DMS 273 (cell line): ENCODE measurements around the gene INAFM2.

Experiments
- DNase-seq: peaks from one replicate; lab custom pipeline; 2025; ENCODE audit not compliant: unreplicated experiment; lab: John Stamatoyannopoulos, UW

INAFM2 gene

DNA sequence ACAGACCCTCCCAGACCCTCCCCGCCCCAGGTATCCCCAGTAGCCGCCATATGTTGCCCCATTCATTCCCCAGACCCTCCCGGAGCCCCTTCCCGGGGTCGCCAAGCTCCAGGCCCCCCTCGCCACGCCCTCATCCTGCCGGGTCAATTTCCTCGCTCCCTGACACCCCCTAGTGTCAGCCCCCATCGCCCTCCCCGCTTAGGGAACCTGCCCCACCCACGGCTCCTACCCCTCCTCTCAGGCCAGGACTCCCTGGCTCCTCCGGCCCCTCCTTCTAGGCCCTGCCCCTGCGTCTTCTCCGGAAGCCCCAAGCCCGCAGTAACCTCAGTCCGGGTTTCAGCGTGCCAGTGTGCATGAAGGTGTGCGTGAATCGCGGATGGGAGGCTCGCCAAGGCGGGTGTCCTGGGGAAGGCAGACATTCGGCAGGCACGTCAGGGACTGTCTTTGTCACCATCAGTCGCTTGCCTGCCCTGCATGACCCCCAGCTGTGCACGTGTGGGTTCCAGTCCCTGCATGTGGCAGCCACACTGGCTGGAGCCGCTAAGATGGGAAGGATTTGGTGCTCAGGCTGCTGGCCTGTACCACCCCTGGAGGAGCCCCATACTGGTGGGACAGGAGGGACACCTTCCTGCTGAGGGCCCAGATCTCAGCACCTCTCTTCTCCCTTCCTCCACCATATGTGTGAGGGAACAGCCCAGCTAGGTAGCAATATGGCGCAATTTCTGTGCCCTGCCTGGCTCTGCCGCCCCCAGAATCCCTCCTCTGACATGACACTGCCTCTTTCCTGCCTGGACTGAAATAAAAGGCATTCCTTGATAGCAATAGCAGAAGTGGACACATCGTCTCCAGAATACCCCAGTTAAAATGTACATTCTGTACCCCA lies 35.2 kb downstream of the INAFM2 start:
- peak; percentile 69 for DNase-seq

DNA sequence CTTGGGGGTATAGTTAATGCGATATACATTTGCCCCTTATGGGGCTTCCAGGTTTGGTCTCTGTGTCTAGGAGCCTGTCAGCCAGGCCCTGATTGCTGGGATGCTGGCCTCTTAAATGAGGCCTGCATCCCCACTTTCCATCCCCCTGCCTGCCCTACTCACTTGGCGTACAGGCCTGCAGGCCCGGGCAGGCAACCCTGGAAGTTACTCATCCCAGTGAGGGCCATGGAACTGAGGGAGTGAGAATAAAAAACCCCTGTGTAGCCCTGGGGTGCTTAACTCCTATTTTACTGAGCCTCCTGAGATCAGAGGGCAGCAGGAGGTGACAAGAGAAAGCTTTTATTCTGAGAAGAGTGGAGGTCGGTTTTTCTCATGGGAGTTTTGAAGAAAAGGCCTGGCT lies 36.5 kb downstream of the INAFM2 start:
- DNase-seq, result no peak

DNA sequence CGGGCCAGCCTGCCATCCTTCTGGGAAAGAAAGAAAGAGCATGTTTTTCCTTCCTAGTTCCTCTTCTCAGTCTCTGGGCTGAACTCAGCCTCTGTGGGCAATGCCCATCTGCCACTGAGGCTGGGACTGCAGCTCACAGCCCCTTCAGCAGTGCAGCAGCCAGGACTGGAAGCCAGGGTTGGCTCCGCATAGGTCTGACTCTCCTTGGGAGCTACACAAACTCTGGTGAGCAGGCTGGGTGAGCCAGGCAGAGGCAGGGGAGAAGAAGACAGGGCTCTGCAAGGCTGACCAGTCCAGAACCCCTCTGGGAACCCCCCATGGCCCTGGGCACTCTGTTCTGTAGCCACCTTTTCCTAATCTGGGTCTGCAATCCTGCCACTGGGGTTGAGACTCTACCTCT lies 38.1 kb downstream of the INAFM2 start:
- DNase-seq, result peak; percentile 24

DNA sequence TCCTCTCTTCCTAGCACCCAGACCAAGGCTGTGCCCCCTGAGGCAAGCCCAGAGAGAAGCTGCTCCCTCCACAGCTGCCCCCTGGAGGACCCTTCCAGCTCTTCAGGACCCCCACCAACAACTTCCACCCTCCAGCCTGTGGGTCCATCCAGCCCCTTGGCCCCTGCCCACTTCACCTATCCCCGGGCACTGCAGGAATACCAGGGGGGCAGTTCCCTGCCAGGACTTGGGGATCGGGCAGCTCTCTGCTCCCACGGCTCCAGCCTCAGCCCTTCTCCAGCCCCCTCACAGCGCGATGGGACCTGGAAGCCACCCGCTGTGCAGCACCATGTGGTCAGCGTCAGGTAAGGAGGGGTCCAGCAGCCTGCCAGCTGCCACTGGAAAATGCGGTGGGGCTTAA lies 40.1 kb downstream of the INAFM2 start:
- no peak for DNase-seq

DNA sequence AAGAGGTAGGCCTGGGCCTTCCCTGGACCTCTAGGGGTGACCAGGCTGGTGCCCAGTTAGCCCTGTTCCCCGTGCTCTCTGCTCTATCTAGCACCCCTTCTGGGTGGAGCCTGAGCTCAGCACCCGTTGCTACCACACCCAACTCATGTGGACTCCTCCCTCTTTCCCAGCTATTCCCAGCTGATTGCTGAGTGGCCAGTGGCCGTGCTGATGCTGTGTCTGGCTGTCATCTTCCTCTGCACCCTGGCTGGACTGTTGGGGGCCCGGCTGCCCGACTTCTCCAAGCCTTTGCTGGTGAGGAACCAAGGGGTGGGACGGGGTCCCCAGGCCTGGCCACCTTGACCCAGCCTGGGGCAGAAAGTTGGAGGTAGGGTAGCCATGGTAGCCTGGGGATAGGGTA lies 40.8 kb downstream of the INAFM2 start:
- DNase-seq, result no peak

DNA sequence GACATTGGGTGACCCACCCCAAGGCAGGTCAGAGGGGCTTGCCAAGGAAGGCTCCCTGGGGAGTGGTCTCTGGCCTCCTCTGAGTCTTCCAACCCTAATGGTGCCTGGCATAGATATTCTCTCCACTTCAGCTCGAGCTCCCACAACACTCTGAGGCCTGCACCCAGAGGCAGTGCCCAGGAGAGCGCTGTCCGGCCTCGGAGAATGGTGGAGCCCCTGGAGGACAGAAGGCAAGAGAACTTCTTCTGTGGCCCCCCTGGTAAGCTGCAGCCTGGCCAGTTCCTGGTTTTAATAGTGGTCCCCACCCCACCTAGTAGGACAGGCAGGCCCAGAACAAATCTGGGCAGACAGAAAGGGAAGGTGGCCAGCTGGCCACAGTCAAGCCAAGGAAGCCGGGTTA lies 41.5 kb downstream of the INAFM2 start:
- no peak for DNase-seq

DNA sequence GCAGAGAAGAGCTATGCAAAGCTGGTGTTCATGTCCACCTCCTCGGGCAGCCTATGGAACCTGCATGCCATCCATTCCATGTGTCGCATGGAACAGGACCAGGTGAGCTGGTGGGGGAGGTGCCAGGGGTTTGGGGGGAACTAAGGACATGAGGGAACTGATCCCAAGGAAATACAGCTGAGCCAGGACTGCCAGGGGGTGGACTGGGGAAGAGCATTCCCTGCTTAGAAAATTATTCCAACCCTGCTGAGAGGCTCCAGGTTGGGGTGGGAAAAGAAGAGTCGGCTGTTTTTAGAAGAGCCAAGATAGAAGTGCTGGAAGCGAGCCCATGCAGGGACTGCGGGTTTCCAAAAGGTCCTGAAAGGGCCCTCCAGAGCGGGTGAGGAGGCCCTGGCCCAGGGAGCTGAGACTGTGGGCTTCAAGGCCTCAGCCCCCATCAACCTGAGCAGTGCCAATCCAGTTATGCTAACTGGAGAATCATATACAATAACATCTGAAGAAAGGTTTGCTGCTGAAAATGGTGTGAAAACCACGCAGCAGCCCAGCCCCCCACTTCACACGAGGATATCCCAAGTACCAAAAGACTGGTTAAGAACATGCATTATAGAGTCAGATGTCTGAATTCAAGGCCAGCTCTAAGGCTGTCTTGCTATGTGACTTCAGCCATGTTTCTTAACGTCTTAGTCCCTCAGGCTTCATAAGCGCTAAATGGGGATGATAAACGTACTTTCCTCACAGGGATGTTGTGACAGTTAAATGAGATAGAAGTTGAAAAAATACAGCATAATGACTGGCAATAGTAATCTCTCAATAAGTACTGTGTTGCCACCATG lies 42.3 kb downstream of the INAFM2 start:
- no peak for DNase-seq

DNA sequence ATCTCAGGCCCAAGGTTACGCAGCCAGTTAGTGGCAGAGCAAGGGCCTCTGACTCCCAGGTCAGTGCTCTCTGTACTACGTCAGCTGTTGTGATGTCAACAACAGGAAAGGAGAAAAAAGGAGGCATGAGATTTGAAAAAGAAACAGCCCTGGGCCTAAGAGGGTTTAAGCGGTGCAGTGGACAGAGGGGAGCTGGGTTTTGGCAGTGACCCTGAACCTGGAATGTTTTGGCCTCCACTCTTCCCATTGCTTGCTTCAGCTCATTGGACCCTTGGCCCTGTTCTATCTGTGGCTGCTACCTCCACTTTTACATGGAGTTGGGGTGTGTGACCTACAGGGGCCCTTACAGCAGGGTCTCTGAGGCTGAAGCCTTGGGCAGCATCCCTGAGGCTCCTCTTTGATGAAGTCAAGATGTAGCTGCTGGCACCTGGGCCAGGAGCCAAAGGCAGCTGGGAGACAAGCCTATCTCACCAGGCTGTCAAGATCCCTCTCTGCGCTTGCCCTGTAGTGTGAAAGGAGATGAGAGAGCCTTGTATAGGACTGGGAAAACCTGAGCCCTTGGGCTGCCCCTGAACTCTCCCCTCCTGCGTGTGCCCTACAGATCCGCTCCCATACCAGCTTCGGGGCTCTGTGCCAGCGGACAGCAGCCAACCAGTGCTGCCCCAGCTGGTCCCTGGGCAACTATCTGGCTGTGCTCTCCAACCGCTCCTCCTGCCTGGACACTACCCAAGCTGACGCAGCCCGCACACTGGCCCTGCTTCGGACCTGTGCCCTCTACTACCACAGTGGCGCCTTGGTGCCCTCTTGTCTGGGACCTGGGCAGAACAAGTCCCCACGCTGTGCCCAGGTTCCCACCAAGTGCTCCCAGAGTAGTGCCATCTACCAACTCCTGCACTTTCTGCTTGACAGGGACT lies 43.2 kb downstream of the INAFM2 start:
- DNase-seq, result peak; percentile 93

DNA sequence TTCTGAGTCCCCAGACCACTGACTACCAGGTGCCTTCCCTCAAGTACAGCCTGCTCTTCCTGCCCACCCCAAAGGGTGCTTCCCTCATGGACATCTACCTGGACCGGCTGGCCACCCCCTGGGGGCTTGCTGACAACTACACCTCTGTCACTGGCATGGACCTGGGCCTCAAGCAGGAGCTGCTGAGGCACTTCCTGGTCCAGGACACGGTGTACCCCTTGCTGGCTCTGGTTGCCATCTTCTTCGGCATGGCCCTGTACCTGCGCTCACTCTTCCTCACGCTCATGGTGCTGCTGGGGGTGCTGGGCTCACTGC lies 43.8 kb downstream of the INAFM2 start:
- DNase-seq, result no peak

DNA sequence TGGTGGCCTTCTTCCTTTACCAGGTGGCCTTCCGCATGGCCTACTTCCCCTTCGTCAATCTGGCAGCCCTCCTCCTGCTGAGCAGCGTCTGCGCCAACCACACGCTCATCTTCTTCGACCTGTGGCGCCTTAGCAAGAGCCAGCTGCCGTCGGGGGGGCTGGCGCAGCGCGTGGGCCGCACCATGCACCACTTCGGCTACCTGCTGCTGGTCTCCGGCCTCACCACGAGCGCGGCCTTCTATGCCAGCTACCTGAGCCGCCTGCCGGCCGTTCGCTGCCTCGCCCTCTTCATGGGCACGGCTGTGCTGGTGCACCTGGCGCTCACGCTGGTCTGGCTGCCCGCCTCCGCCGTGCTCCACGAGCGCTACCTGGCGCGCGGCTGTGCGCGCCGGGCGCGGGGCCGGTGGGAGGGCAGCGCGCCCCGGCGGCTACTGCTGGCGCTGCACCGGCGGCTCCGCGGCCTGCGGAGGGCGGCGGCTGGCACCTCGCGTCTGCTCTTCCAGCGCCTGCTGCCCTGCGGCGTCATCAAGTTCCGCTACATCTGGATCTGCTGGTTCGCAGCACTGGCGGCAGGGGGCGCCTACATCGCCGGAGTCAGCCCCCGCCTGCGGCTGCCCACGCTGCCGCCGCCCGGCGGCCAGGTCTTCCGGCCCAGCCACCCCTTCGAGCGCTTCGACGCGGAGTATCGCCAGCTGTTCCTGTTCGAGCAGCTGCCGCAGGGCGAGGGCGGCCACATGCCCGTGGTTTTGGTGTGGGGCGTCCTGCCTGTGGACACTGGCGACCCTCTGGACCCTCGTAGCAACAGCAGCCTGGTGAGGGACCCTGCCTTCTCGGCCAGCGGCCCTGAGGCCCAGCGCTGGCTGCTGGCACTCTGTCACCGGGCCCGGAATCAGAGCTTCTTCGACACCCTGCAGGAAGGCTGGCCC lies 44.5 kb downstream of the INAFM2 start:
- DNase-seq, result peak; percentile 96

DNA sequence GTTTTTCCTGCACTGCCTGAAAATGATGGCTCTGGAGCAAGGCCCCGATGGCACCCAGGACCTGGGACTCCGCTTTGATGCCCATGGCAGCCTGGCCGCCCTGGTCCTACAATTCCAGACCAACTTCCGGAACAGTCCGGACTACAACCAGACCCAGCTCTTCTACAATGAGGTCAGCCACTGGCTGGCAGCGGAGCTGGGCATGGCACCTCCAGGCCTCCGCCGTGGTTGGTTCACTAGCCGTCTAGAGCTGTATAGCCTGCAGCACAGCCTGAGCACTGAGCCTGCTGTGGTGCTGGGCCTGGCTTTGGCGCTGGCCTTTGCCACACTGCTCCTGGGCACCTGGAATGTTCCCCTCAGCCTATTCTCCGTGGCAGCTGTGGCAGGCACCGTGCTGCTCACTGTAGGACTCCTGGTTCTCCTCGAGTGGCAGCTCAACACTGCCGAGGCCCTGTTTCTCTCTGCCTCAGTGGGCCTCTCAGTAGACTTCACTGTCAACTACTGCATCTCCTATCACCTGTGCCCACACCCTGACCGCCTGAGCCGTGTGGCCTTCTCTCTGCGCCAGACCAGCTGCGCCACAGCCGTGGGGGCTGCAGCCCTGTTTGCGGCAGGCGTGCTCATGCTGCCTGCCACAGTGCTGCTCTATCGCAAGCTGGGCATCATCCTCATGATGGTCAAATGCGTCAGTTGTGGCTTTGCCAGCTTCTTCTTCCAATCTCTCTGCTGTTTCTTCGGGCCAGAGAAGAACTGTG lies 45.4 kb downstream of the INAFM2 start:
- DNase-seq, result no peak

DNA sequence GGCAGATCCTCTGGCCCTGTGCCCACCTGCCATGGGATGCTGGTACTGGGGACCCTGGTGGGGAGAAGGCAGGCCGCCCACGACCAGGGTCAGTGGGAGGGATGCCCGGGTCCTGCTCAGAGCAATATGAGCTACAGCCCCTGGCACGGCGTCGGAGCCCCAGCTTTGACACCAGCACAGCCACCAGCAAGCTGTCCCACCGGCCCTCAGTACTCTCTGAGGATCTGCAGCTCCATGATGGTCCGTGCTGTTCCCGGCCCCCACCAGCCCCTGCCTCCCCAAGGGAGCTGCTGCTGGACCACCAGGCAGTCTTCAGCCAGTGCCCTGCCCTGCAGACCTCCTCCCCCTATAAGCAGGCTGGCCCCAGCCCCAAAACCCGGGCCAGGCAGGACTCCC lies 46.0 kb downstream of the INAFM2 start:
- DNase-seq, result no peak

DNA sequence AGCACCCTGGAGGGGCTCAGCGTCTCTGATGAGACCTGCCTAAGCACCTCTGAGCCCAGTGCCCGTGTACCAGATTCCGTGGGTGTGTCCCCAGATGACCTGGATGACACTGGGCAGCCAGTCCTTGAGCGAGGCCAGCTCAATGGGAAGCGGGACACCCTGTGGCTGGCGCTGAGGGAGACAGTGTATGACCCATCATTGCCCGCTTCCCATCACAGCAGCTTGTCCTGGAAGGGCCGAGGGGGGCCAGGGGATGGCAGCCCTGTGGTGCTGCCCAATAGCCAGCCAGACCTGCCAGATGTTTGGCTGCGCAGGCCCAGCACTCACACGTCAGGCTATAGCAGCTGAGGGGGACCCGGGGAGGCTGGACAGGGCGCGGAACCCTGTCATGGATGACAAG lies 46.5 kb downstream of the INAFM2 start:
- DNase-seq, result no peak

DNA sequence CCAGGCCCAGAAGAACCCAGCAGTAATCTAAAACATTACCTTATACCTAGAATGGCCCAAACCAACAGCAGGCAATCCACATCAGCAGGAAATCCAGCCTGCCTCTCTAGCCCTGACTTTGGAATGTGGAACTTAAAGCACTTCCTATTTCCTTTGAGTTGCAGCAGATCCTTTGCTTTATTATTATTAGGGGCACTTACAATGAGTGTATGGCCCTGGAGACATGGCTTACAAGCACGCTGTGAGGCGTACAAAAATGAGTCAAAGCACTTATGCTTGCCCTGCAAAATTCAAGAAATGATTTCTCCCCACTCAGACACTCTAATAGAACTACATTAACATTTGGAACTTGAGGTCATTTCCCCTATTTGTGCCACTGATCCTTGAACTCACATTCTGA lies 49.5 kb downstream of the INAFM2 start:
- DNase-seq, result no peak
